IMR-90 (cell line): ENCODE results near the gene ERC2.

ENCODE experiments used
- CEBPB ChIP-seq: IDR thresholded peaks from 2 replicates; pipeline ENCODE4 v1.6.1; 2012; ENCODE audit warnings: low read depth, low read length, improper control_type of control experiment
- CHD1 ChIP-seq: IDR thresholded peaks from 2 replicates; pipeline ENCODE4 v1.6.1; 2012; ENCODE audit warnings: low read depth, low read length, improper control_type of control experiment
- FOS ChIP-seq: fragments of 150-350 bp; IDR thresholded peaks from 2 replicates; pipeline ENCODE4 v1.6.1; 2016; ENCODE audit warnings: low read depth, low read length
- MXI1 ChIP-seq: IDR thresholded peaks from 2 replicates; pipeline ENCODE4 v1.6.1; 2012; ENCODE audit warnings: low read depth, mild to moderate bottlenecking, low read length, moderate library complexity, borderline replicate concordance
- POLR2A ChIP-seq: IDR thresholded peaks from 2 replicates; pipeline ENCODE4 v1.6.1; 2012; ENCODE audit warnings: mild to moderate bottlenecking, low read depth, low read length
- RAD21 ChIP-seq: IDR thresholded peaks from 2 replicates; pipeline ENCODE4 v1.6.1; 2012; ENCODE audit warnings: low read length, improper control_type of control experiment
- RCOR1 ChIP-seq: IDR thresholded peaks from 2 replicates; pipeline ENCODE4 v1.6.1; 2012; ENCODE audit warnings: mild to moderate bottlenecking, low read length, improper control_type of control experiment; ENCODE audit not compliant: insufficient replicate concordance
- TF ChIP-seq, protein P1 (sequence below): conservative IDR thresholded peaks from 2 replicates; pipeline ENCODE4 v1.5.1; 2012; ENCODE audit warnings: mild to moderate bottlenecking, low read depth, low read length, improper control_type of control experiment

- TF ChIP-seq, protein P1, sequence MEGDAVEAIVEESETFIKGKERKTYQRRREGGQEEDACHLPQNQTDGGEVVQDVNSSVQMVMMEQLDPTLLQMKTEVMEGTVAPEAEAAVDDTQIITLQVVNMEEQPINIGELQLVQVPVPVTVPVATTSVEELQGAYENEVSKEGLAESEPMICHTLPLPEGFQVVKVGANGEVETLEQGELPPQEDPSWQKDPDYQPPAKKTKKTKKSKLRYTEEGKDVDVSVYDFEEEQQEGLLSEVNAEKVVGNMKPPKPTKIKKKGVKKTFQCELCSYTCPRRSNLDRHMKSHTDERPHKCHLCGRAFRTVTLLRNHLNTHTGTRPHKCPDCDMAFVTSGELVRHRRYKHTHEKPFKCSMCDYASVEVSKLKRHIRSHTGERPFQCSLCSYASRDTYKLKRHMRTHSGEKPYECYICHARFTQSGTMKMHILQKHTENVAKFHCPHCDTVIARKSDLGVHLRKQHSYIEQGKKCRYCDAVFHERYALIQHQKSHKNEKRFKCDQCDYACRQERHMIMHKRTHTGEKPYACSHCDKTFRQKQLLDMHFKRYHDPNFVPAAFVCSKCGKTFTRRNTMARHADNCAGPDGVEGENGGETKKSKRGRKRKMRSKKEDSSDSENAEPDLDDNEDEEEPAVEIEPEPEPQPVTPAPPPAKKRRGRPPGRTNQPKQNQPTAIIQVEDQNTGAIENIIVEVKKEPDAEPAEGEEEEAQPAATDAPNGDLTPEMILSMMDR = no peak
- TF ChIP-seq FOS = no peak
- no peak for TF ChIP-seq RAD21
- TF ChIP-seq CEBPB = no peak
- TF ChIP-seq POLR2A = no peak
- TF ChIP-seq RCOR1 = no peak
- no peak for TF ChIP-seq CHD1
- TF ChIP-seq MXI1 = no peak
These were observed 174.0 kb downstream of the ERC2 start for GRCh38 chr3:56294286-56294685.
